ENCODE results near the gene PC. TPM values are rescaled to one million over a fixed set of nuclear protein-coding genes. Genes with fewer than 3 reads are reported as not detected.

PC gene
- total RNA-seq, 2 donors from 2014 or later: 8.0 to 12.7 TPM

DNA sequence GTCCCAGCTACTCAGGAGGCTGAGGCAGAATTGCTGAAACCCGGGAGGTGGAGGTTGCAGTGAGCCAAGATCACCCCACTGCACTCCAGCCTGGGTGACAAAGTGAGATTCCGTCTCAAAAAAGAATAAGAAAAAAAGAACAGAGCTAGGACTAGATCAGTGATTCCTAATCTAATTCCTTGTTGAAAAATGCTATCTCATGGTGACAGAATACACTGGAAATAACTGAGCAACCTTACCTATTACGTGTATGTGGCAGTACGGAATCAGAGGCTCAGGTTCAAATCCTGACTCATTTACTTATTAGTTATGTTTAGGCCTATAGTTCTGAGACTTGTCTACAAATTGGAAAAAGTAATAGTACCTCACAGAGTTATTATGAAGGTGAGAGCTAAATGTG is 134.5 kb downstream of the PC start:
- Histone ChIP-seq H3K4me1 (ENCODE audit: control insufficient read depth in 1 of 2, low read depth in 2 of 2) (no peaks in the 10 kb centered on the region), H3K27me3 (replicated peaks; ENCODE audit: insufficient read depth) (no peaks in the 10 kb centered on the region), H3K4me3 (no peak overlapping the region), H3K27ac (no peak overlapping the region), H3K36me3 (no peaks in the 10 kb centered on the region), H3K9me3 (no peaks in the 10 kb centered on the region)
- no peak for TF ChIP-seq CTCF (IDR thresholded peaks at IDR 0.05)
- DNase-seq (ENCODE audit: low spot score): no peak
- ATAC-seq (ENCODE audit: insufficient number of reproducible peaks, low FRiP score, low read depth): no peak

DNA sequence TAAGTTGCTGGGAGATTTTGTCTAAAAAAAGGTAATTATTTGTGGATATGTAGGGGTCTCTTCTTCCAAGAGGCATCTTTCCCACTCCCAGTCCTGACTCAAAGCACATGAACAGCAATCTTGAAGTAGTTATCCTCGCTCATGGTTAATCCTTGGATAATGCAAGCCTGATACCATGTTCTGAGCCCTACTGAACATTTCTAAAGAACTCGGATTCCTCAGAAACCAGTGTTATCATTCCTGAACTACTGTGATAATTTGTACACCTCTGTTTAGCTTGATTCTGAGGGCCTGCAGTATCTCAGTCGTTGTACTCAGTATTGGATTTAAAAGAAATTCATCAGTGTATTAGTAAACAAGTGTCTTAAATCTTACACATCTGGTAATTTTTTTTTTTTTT is 137.3 kb downstream of the PC start:
- Histone ChIP-seq H3K9me3 (no peaks in the 10 kb centered on the region), H3K27ac (no peak overlapping the region), H3K27me3 (replicated peaks; ENCODE audit: insufficient read depth) (no peaks in the 10 kb centered on the region), H3K4me1 (ENCODE audit: control insufficient read depth in 1 of 2, low read depth in 2 of 2) (no peaks in the 10 kb centered on the region), H3K36me3 (no peaks in the 10 kb centered on the region), H3K4me3 (no peak overlapping the region)
- no peak for TF ChIP-seq CTCF (IDR thresholded peaks at IDR 0.05)
- no peak for DNase-seq (ENCODE audit: low spot score)
- ATAC-seq (ENCODE audit: insufficient number of reproducible peaks, low FRiP score, low read depth): no peak

DNA sequence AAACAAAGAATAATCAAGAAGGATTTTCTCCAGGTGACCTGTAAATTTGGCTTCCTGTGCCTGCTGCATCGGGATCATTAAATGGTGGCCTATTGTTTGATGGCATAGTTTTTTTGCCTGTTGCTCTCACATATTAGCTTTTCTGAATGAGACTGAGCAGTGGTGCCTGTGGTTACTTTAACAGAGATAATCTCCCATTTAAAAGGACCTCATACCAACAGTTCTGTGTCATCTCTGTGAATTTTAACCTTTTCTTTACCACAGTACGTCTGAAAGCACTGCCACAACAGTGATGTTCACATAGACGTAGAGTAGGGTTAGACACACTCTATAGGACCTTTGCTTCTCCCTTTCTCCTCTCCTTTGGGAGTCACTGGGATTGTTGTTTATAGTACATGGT is 137.8 kb downstream of the PC start:
- Histone ChIP-seq H3K27ac (no peak overlapping the region), H3K27me3 (replicated peaks; ENCODE audit: insufficient read depth) (no peaks in the 10 kb centered on the region), H3K4me3 (no peak overlapping the region), H3K4me1 (ENCODE audit: control insufficient read depth in 1 of 2, low read depth in 2 of 2) (no peaks in the 10 kb centered on the region), H3K9me3 (no peaks in the 10 kb centered on the region), H3K36me3 (no peaks in the 10 kb centered on the region)
- no peak for DNase-seq (ENCODE audit: low spot score)
- ATAC-seq (ENCODE audit: insufficient number of reproducible peaks, low FRiP score, low read depth): no peak
- TF ChIP-seq CTCF (IDR thresholded peaks at IDR 0.05): no peak

GRCh38 chr11:66818231-66818955 is 139.8 kb downstream of the PC start:
- ATAC-seq (ENCODE audit: insufficient number of reproducible peaks, low FRiP score, low read depth): no peak
- TF ChIP-seq CTCF (IDR thresholded peaks at IDR 0.05): no peak

GRCh38 chr11:66815646-66816045 is 142.5 kb downstream of the PC start:
- Histone ChIP-seq H3K4me3 (no peak overlapping the region), H3K27me3 (replicated peaks; ENCODE audit: insufficient read depth) (no peaks in the 10 kb centered on the region), H3K36me3 (no peaks in the 10 kb centered on the region), H3K4me1 (ENCODE audit: control insufficient read depth in 1 of 2, low read depth in 2 of 2) (no peaks in the 10 kb centered on the region), H3K27ac (no peak overlapping the region), H3K9me3 (no peaks in the 10 kb centered on the region)
- ATAC-seq (ENCODE audit: insufficient number of reproducible peaks, low FRiP score, low read depth) (no peak), DNase-seq (ENCODE audit: low spot score) (no peak)
- TF ChIP-seq CTCF (IDR thresholded peaks at IDR 0.05): no peak

More at GRCh38 chr11:66818231-66818955, 139.8 kb downstream of the PC start:
- H3K4me1 ChIP-seq (ENCODE audit: control insufficient read depth in 1 of 2, low read depth in 2 of 2): no peaks in the 10 kb centered on the region
- no peak overlapping the region for H3K4me3 ChIP-seq
- H3K36me3 ChIP-seq: no peaks in the 10 kb centered on the region
- no peak for DNase-seq (ENCODE audit: low spot score)
- H3K27ac ChIP-seq: no peak overlapping the region
- H3K27me3 ChIP-seq (replicated peaks; ENCODE audit: insufficient read depth): no peaks in the 10 kb centered on the region
- H3K9me3 ChIP-seq: no peaks in the 10 kb centered on the region

Measured in thoracic aorta (tissue), 2 donors.